ENCODE data around the gene ARFRP1. TPM values are rescaled to one million over a fixed set of nuclear protein-coding genes. Genes with fewer than 3 reads are reported as not detected.

Gene ARFRP1
- total RNA-seq, 4 donors from 2014 or later, result 43.6 to 52.1 (median 46.7) TPM

DNA sequence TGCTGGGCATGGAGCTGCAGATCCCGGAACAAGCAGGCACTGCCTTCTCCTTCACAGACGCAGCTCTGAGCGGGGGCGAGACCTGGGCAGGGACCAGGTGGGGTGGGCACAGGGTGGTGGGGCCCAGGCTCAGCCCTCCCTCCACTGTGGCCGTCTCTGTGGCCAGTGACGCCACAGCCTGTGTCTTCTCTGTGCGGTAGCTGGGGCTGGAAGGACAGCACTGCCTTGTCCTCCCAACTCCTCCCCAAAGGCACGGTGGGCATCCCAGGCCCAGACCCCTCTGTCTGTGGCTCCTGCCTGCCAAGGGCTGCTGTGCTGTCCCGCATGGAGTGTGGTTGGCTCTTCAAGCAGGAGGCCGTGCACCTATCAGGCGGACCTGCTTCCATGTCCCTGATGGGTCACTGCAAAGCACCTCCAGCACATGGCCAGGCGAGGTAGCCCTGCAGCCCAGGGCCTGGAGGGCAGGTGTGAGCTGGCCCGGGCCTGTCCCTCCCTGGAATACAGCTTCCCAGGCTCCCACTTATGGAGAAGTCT lies 26.1 kb downstream of the ARFRP1 start:
- TF ChIP-seq, protein P1, sequence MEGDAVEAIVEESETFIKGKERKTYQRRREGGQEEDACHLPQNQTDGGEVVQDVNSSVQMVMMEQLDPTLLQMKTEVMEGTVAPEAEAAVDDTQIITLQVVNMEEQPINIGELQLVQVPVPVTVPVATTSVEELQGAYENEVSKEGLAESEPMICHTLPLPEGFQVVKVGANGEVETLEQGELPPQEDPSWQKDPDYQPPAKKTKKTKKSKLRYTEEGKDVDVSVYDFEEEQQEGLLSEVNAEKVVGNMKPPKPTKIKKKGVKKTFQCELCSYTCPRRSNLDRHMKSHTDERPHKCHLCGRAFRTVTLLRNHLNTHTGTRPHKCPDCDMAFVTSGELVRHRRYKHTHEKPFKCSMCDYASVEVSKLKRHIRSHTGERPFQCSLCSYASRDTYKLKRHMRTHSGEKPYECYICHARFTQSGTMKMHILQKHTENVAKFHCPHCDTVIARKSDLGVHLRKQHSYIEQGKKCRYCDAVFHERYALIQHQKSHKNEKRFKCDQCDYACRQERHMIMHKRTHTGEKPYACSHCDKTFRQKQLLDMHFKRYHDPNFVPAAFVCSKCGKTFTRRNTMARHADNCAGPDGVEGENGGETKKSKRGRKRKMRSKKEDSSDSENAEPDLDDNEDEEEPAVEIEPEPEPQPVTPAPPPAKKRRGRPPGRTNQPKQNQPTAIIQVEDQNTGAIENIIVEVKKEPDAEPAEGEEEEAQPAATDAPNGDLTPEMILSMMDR (IDR thresholded peaks at IDR 0.05), result no peak
- no peak for TF ChIP-seq POLR2A (IDR thresholded peaks at IDR 0.05)
- H3K4me1 ChIP-seq, result peaks cover 4 to 38% of the 10 kb centered on the region in 2 donors
- intact Hi-C loops (cut with DNase I), result no loop called here
- H3K27ac ChIP-seq, result peak overlapping the region; percentile 46 to 73 (median 47)
- H3K4me3 ChIP-seq (replicated peaks in 1 of 3), result no peak overlapping the region
- peaks cover 0 to 8% of the 10 kb centered on the region in 2 donors for H3K36me3 ChIP-seq
- no peak for DNase-seq
- no peaks in the 10 kb centered on the region for H3K27me3 ChIP-seq
- H3K9me3 ChIP-seq, result no peaks in the 10 kb centered on the region
- WGBS, 2 donors, result 96 to 100% methylated on average over 5 to 8 of the region's 13 CpGs

- no peak for DNase-seq
- H3K4me1 ChIP-seq, result peaks cover 4 to 31% of the 10 kb centered on the region in 2 donors
- no peaks in the 10 kb centered on the region for H3K9me3 ChIP-seq
- intact Hi-C loops (cut with DNase I), result no loop called here
- H3K36me3 ChIP-seq, result peaks cover 0 to 8% of the 10 kb centered on the region in 2 donors
- 93 to 99% methylated on average over 13 to 16 of the region's 23 CpGs for WGBS, 2 donors
- no peak overlapping the region for H3K4me3 ChIP-seq (replicated peaks in 1 of 3)
- H3K27ac ChIP-seq, result peak overlapping the region in 1 of 3 donors; percentile 73
- H3K27me3 ChIP-seq, result no peaks in the 10 kb centered on the region
- TF ChIP-seq, protein P1 (IDR thresholded peaks at IDR 0.05), result no peak
- no peak for TF ChIP-seq POLR2A (IDR thresholded peaks at IDR 0.05)
These were observed 26.7 kb downstream of the ARFRP1 start for GRCh38 chr20:63680857-63681608.

DNA sequence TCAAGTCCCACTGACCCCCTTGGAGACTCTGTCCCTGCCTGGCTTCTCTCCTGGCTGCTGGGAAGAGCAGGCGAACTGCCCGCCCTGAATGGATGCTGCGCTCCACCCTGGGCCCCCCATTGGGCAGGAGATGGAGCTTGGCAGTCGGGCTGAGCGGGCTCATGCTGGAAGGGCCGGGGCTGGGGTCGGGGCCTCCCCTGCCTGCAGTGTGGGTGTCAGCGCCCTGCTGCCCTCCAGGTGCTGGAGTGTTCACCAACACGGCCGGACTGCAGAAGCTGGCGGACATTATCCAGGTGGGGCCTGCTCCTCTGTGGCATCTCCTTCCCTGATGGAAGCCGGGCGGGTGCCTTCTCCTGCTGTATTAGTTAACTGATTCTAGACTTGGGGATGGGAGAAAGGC lies 27.3 kb downstream of the ARFRP1 start:
- H3K4me1 ChIP-seq, result peaks cover 4 to 25% of the 10 kb centered on the region in 2 donors
- H3K36me3 ChIP-seq, result peaks cover 0 to 8% of the 10 kb centered on the region in 2 donors
- no peaks in the 10 kb centered on the region for H3K27me3 ChIP-seq
- intact Hi-C loops (cut with DNase I), result no loop called here
- 97% methylated on average over 6 to 9 of the region's 13 CpGs for WGBS, 2 donors
- TF ChIP-seq, protein P1 (IDR thresholded peaks at IDR 0.05), result no peak
- no peak for TF ChIP-seq POLR2A (IDR thresholded peaks at IDR 0.05)
- H3K27ac ChIP-seq, result no peak overlapping the region
- DNase-seq, result no peak
- H3K9me3 ChIP-seq, result no peaks in the 10 kb centered on the region
- no peak overlapping the region for H3K4me3 ChIP-seq (replicated peaks in 1 of 3)

- DNase-seq, result no peak
- H3K27me3 ChIP-seq, result no peaks in the 10 kb centered on the region
- WGBS, 2 donors, result 90 to 96% methylated on average over 16 to 19 of the region's 19 CpGs
- intact Hi-C loops (cut with DNase I), result no loop called here
- peaks cover 4 to 21% of the 10 kb centered on the region in 2 donors for H3K4me1 ChIP-seq
- H3K27ac ChIP-seq, result no peak overlapping the region
- H3K36me3 ChIP-seq, result peaks cover 0 to 8% of the 10 kb centered on the region in 2 donors
- H3K4me3 ChIP-seq (replicated peaks in 1 of 3), result no peak overlapping the region
- H3K9me3 ChIP-seq, result no peaks in the 10 kb centered on the region
- TF ChIP-seq, protein P1 (IDR thresholded peaks at IDR 0.05), result no peak
These were observed 27.9 kb downstream of the ARFRP1 start for GRCh38 chr20:63679799-63680305.
